Nephron (organoid): ENCODE data around the gene PMPCA.

ENCODE experiments used
- H3K27ac Mint-ChIP-seq, 3 experiments: 2 replicates each; pipeline ENCODE4 v1.8.0; 2020; ENCODE audit warnings: mixed read lengths in 3 of 3, mild to moderate bottlenecking in 2 of 3, moderate library complexity in 1 of 3
- H3K27me3 Mint-ChIP-seq: 2 replicates; pipeline ENCODE4 v1.8.0; 2021; ENCODE audit warnings: low read depth, mild to moderate bottlenecking, moderate library complexity, mixed read lengths
- H3K36me3 Mint-ChIP-seq: 2 replicates; pipeline ENCODE4 v1.8.0; 2020; ENCODE audit warnings: low read depth, mixed read lengths
- H3K4me1 Mint-ChIP-seq: 2 replicates; pipeline ENCODE4 v1.8.0; 2020; ENCODE audit warnings: mixed read lengths
- H3K4me3 Mint-ChIP-seq, 3 experiments: 2 replicates each; pipeline ENCODE4 v1.8.0; 2020; ENCODE audit warnings: mild to moderate bottlenecking in 3 of 3, mixed read lengths in 3 of 3, moderate library complexity in 2 of 3
- H3K9me3 Mint-ChIP-seq: 2 replicates; pipeline ENCODE4 v1.8.0; 2020; ENCODE audit warnings: mixed read lengths
- TF ChIP-seq, protein P1 (sequence below), 3 experiments: fragments of 200-600 bp; sonication (generic); IDR thresholded peaks; one replicate each; pipeline ENCODE4 v1.5.0; 2021; ENCODE audit warnings: antibody characterized with exemption in 3 of 3; ENCODE audit not compliant: unreplicated experiment in 3 of 3

The PMPCA gene

DNA sequence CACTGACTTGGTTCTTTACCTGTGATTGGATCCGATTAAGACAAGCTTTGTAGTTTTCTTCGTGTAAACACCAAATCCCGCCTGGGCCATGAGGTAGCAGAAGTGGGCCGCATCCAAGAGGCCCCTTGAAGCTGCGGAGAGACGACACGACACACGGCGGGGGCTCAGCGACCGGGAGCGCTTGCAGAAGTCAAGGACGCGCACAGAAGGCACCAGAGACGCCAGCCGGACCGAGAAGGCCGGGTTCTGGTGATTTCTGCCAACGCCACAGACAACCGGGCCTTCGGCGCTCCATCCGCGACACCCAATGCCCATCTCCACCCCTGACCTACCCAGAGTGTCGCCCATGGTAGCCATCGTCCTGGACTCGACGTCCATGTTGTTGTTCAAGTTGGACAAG, 49.0 kb downstream of the PMPCA start:
- H3K4me1 Mint-ChIP-seq = no peaks in the 10 kb centered on the region
- TF ChIP-seq, protein P1, sequence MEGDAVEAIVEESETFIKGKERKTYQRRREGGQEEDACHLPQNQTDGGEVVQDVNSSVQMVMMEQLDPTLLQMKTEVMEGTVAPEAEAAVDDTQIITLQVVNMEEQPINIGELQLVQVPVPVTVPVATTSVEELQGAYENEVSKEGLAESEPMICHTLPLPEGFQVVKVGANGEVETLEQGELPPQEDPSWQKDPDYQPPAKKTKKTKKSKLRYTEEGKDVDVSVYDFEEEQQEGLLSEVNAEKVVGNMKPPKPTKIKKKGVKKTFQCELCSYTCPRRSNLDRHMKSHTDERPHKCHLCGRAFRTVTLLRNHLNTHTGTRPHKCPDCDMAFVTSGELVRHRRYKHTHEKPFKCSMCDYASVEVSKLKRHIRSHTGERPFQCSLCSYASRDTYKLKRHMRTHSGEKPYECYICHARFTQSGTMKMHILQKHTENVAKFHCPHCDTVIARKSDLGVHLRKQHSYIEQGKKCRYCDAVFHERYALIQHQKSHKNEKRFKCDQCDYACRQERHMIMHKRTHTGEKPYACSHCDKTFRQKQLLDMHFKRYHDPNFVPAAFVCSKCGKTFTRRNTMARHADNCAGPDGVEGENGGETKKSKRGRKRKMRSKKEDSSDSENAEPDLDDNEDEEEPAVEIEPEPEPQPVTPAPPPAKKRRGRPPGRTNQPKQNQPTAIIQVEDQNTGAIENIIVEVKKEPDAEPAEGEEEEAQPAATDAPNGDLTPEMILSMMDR (IDR thresholded peaks at IDR 0.05; ENCODE audit: unreplicated experiment in 3 of 3) = no peak

GRCh38 chr9:136460772-136461325, 50.4 kb downstream of the PMPCA start:
- Mint-ChIP-seq H3K36me3 (peaks cover 73% of the 10 kb centered on the region), H3K4me1 (no peaks in the 10 kb centered on the region), H3K4me3 (no peak overlapping the region), H3K27ac (no peak overlapping the region), H3K9me3 (no peaks in the 10 kb centered on the region), H3K27me3 (no peaks in the 10 kb centered on the region)
- TF ChIP-seq, protein P1 (IDR thresholded peaks at IDR 0.05; ENCODE audit: unreplicated experiment in 3 of 3) = no peak

More for the DNA sequence above, 49.0 kb downstream of the PMPCA start:
- no peaks in the 10 kb centered on the region for H3K27me3 Mint-ChIP-seq
- H3K36me3 Mint-ChIP-seq = peaks cover 71% of the 10 kb centered on the region
- no peaks in the 10 kb centered on the region for H3K9me3 Mint-ChIP-seq
- no peak overlapping the region for H3K4me3 Mint-ChIP-seq
- no peak overlapping the region for H3K27ac Mint-ChIP-seq

DNA sequence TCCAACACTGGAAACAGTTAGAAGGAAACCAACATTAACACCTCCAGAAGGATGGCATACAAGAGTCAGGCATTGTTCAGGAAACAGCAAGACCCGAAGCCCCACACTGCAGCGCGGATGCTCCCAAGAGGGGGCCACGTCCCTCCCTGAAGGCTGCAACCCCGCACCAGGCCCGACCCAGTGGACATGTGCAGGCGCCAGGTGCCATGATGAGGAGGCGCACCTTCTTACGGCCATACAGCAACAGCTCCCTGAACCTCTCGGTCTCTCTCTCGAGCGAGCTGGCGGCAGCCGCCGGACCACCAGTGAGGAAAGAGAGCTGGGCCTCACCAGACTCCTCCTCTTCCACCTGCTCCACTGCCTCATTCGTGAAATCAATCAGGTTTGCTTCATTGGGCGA, 52.2 kb downstream of the PMPCA start:
- Mint-ChIP-seq H3K36me3 (peaks cover 74% of the 10 kb centered on the region), H3K4me1 (no peaks in the 10 kb centered on the region), H3K27me3 (no peaks in the 10 kb centered on the region), H3K4me3 (no peak overlapping the region), H3K9me3 (no peaks in the 10 kb centered on the region), H3K27ac (no peak overlapping the region)
- TF ChIP-seq, protein P1 (IDR thresholded peaks at IDR 0.05; ENCODE audit: unreplicated experiment in 3 of 3) = no peak

DNA sequence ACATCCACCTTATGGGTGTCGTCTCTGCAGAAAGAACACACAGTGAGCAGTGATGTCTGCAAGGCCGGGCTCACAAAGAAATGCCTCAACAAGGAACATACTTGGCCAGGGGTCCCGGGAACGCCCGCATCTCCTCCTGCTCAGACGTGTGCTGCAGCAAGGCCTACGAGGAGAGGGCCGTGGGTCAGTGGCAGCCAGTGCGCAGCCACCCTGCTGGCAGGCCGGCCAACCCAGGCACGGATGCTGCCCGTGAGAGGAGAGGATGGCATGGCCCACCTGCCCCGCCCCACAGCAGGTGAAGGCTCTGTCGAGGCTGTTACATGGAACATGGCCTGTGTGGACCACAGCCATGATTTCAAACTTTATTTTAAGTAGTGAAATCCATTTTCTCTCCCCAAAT, 53.1 kb downstream of the PMPCA start:
- Mint-ChIP-seq H3K36me3 (peaks cover 66% of the 10 kb centered on the region), H3K9me3 (no peaks in the 10 kb centered on the region), H3K4me3 (no peak overlapping the region), H3K4me1 (no peaks in the 10 kb centered on the region), H3K27me3 (no peaks in the 10 kb centered on the region), H3K27ac (no peak overlapping the region)
- TF ChIP-seq, protein P1 (IDR thresholded peaks at IDR 0.05; ENCODE audit: unreplicated experiment in 3 of 3) = no peak

DNA sequence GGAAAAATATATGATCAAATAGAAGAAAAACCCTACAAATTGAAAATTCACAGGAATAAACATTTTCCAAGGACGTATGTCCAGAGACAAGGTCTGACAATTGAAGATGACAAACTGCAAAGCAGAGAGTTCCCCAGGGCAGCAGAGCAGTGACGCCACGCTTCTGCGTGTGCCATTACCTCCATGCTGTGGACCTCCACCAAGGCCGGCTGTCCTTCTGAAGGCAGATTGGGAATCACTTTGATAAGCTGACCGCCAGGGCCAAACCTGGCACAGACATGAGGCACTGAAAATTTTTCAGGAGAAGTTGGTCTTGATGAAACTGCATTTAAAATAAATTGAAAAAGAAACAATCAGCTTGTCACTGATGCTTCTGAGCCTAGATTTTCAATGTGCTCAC, 53.8 kb downstream of the PMPCA start:
- H3K27ac Mint-ChIP-seq = no peak overlapping the region
- H3K27me3 Mint-ChIP-seq = no peaks in the 10 kb centered on the region
- no peak overlapping the region for H3K4me3 Mint-ChIP-seq
- H3K4me1 Mint-ChIP-seq = no peaks in the 10 kb centered on the region
- TF ChIP-seq, protein P1 (IDR thresholded peaks at IDR 0.05; ENCODE audit: unreplicated experiment in 3 of 3) = no peak
- H3K36me3 Mint-ChIP-seq = peaks cover 59% of the 10 kb centered on the region
- H3K9me3 Mint-ChIP-seq = no peaks in the 10 kb centered on the region

GRCh38 chr9:136465500-136466154, 55.2 kb downstream of the PMPCA start:
- peaks cover 57% of the 10 kb centered on the region for H3K36me3 Mint-ChIP-seq
- H3K4me1 Mint-ChIP-seq = no peaks in the 10 kb centered on the region
- no peaks in the 10 kb centered on the region for H3K9me3 Mint-ChIP-seq

More at GRCh38 chr9:136465500-136466154, 55.2 kb downstream of the PMPCA start:
- Mint-ChIP-seq H3K27ac (no peak overlapping the region), H3K27me3 (no peaks in the 10 kb centered on the region), H3K4me3 (no peak overlapping the region)
- TF ChIP-seq, protein P1 (IDR thresholded peaks at IDR 0.05; ENCODE audit: unreplicated experiment in 3 of 3) = no peak
